ENCODE results near the gene SERPINA6.
A peak's percentile ranks its signal among the peaks of the same experiment; 100 is the strongest.
"Not testable (repeated sequence)": the region's sequence is repeated elsewhere in the genome, so short reads cannot be mapped to it uniquely, and the experiment has no call there.

Gene SERPINA6

GRCh38 chr14:94291906-94292525 lies 31.1 kb downstream of the SERPINA6 start:
- DNase-seq (ENCODE audit: low spot score): no peak

- DNase-seq (ENCODE audit: low spot score): no peak
Observed at GRCh38 chr14:94291159-94291905, 31.8 kb downstream of the SERPINA6 start.

- peak; percentile 15 for DNase-seq (ENCODE audit: low spot score)
Observed at GRCh38 chr14:94290197-94290596, 32.9 kb downstream of the SERPINA6 start.

- no peak for DNase-seq (ENCODE audit: low spot score)
Observed at GRCh38 chr14:94288610-94289465, 34.3 kb downstream of the SERPINA6 start.

GRCh38 chr14:94285158-94285557 lies 38.0 kb downstream of the SERPINA6 start:
- no peak for DNase-seq (ENCODE audit: low spot score)

- DNase-seq (ENCODE audit: low spot score): no peak
Observed at GRCh38 chr14:94284221-94284620, 38.9 kb downstream of the SERPINA6 start.

- no peak for DNase-seq (ENCODE audit: low spot score)
Observed at GRCh38 chr14:94282991-94283723, 40.0 kb downstream of the SERPINA6 start.

GRCh38 chr14:94278731-94279130 lies 44.4 kb downstream of the SERPINA6 start:
- no peak for DNase-seq (ENCODE audit: low spot score)

GRCh38 chr14:94276898-94277561 lies 46.1 kb downstream of the SERPINA6 start:
- DNase-seq (ENCODE audit: low spot score): not testable (repeated sequence)

- DNase-seq (ENCODE audit: low spot score): no peak
Observed at GRCh38 chr14:94269156-94269555, 54.0 kb downstream of the SERPINA6 start.

- not testable (repeated sequence) for DNase-seq (ENCODE audit: low spot score)
Observed at GRCh38 chr14:94268582-94268981, 54.6 kb downstream of the SERPINA6 start.

- DNase-seq (ENCODE audit: low spot score): no peak
Observed at GRCh38 chr14:94267352-94267751, 55.8 kb downstream of the SERPINA6 start.

GRCh38 chr14:94264195-94264594 lies 58.9 kb downstream of the SERPINA6 start:
- not testable (repeated sequence) for DNase-seq (ENCODE audit: low spot score)
